B cell (primary cell): ENCODE data around the gene PGS1.

Experiments used
- CTCF ChIP-seq: fragments of 200-600 bp; IDR thresholded peaks from one replicate; pipeline ENCODE4 v1.8.0; 2022; ENCODE audit warnings: antibody characterized with exemption, mild to moderate bottlenecking
- EZH2 ChIP-seq: IDR thresholded peaks from 2 replicates; pipeline ENCODE4 v1.6.1; 2012; ENCODE audit warnings: borderline replicate concordance, low read depth, mild to moderate bottlenecking, moderate library complexity, low read length; ENCODE audit not compliant: insufficient read depth, poor library complexity, severe bottlenecking

DNA sequence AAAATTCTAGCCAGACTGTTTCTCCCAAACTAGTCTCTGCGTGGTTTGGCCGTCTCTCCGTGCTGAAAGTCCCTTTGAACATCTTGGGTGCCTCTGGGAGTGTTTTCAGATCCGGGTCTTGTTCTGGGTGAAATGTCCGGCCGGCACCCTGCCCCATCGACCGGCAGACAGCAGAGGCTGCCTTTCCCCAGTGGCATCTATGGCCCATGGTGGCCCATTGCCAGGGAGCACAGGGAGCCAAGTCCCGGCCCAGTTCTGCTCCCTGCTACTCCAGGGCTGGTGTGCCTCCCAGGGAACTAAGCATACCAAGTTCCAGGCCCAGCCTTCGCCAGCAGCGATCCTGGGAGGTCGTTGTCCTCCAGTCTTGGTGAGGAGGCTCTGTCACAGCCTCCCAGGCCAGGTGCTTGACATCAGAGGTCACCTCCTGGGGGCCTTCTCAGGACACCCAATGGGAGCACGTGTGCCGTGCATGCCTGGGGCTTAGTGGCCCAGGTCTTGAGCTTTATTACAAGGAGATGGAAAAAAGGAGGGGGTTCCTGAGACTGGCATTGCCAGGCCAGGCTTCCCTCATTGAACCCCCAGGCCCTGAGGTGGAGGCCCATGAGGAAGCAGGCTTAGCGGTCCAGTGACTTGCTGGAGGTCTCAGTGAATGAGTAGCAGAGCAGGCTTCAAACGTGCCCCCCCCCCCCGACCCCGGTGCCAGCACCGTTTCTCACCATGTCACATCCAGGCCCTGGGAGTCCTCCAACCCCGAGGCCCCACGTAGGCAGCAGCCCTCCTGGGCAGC lies 54.0 kb downstream of the PGS1 start:
- TF ChIP-seq CTCF (no peak), EZH2 (no peak)
